GM13976 (cell line): ENCODE results near the gene PVALB.
"Not testable (repeated sequence)": the region's sequence is repeated elsewhere in the genome, so short reads cannot be mapped to it uniquely, and the experiment has no call there.

Source experiments
- DNase-seq: peaks from one replicate; pipeline ENCODE4 v3.0.0; 2012; ENCODE audit warnings: low spot score
- CTCF ChIP-seq: IDR thresholded peaks from 2 replicates; pipeline ENCODE4 v1.5.1; 2012; ENCODE audit warnings: borderline replicate concordance, mild to moderate bottlenecking; ENCODE audit not compliant: insufficient read depth; ENCODE audit errors: extremely low read depth, missing control alignments, control extremely low read depth
- in situ Hi-C: fragments of 300-500 bp; cut with MboI; formaldehyde crosslinking; loops from one replicate; pipeline ENCODE4 v1.12.0; 2022; ENCODE audit warnings: low sequenced_read_pairs, mixed read lengths, inconsistent platforms; ENCODE audit not compliant: unreplicated experiment

PVALB gene

GRCh38 chr22:36757668-36758211 is 59.1 kb downstream of the PVALB start:
- TF ChIP-seq CTCF, result peak; percentile 87
- in situ Hi-C loops, result no loop called here
- DNase-seq, result peak; percentile 86

GRCh38 chr22:36756746-36757655 is 59.8 kb downstream of the PVALB start:
- DNase-seq, result no peak
- TF ChIP-seq CTCF, result no peak
- in situ Hi-C loops, result no loop called here

- TF ChIP-seq CTCF, result no peak
- in situ Hi-C loops, result no loop called here
Measured at GRCh38 chr22:36756031-36756430, 60.8 kb downstream of the PVALB start.

GRCh38 chr22:36755316-36755715 is 61.5 kb downstream of the PVALB start:
- TF ChIP-seq CTCF, result no peak
- no peak for DNase-seq
- in situ Hi-C loops, result no loop called here

More at GRCh38 chr22:36756031-36756430, 60.8 kb downstream of the PVALB start:
- DNase-seq, result no peak

GRCh38 chr22:36754881-36755280 is 62.0 kb downstream of the PVALB start:
- DNase-seq, in situ Hi-C loops: not testable (repeated sequence)

- no peak for DNase-seq
- in situ Hi-C loops, result no loop called here
Measured at GRCh38 chr22:36753916-36754315, 62.9 kb downstream of the PVALB start.

More at GRCh38 chr22:36753916-36754315, 62.9 kb downstream of the PVALB start:
- no peak for TF ChIP-seq CTCF
